ENCODE measurements around the gene USP22.

DNA sequence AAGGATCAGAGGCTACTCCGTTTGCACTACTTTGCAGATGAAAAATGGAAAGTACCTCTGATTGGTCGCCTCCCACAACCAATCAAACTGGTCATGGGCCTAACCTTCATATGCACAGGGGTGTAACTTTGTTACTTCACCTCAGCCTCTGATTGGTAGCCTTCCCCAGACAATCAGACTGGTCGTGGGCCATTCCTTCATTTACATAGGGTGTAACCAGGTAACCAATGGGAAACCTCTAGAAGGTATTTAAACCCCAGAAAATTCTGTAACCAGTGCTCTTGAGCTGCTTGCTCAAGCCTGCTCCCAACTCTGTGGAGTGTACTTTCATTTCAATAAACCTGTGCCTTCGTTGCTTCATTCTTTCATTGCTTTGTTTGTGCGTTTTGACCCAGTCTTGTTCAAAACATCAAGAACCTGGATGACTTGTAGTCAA is 39.2 kb upstream of the USP22 start:
- no peak for TF ChIP-seq EZH2 (IDR thresholded peaks at IDR 0.05; ENCODE audit: borderline replicate concordance, control insufficient read depth, low read depth, low read length)
- no peak for TF ChIP-seq YY1 (IDR thresholded peaks at IDR 0.05; ENCODE audit: low read depth, low read length)
- TF ChIP-seq BCL11A (IDR thresholded peaks at IDR 0.05; ENCODE audit: low read depth, low read length): no peak
- no peak for TF ChIP-seq RFX5 (IDR thresholded peaks at IDR 0.05; ENCODE audit: low read depth, low read length)
- TF ChIP-seq NFXL1 (IDR thresholded peaks at IDR 0.05; ENCODE audit: borderline replicate concordance): no peak
- TF ChIP-seq, protein P1, sequence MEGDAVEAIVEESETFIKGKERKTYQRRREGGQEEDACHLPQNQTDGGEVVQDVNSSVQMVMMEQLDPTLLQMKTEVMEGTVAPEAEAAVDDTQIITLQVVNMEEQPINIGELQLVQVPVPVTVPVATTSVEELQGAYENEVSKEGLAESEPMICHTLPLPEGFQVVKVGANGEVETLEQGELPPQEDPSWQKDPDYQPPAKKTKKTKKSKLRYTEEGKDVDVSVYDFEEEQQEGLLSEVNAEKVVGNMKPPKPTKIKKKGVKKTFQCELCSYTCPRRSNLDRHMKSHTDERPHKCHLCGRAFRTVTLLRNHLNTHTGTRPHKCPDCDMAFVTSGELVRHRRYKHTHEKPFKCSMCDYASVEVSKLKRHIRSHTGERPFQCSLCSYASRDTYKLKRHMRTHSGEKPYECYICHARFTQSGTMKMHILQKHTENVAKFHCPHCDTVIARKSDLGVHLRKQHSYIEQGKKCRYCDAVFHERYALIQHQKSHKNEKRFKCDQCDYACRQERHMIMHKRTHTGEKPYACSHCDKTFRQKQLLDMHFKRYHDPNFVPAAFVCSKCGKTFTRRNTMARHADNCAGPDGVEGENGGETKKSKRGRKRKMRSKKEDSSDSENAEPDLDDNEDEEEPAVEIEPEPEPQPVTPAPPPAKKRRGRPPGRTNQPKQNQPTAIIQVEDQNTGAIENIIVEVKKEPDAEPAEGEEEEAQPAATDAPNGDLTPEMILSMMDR (IDR thresholded peaks at IDR 0.05 in 2 of 3, conservative IDR thresholded peaks at IDR 0.05 in 1 of 3; ENCODE audit: control insufficient read depth in 2 of 3, extremely low read depth in 1 of 3, insufficient read depth in 1 of 3, low read depth in 3 of 3, low read length in 3 of 3): no peak
- no peak for TF ChIP-seq RBBP5 (conservative IDR thresholded peaks at IDR 0.05)
- TF ChIP-seq HDAC2 (IDR thresholded peaks at IDR 0.05): no peak
- TF ChIP-seq GABPA (IDR thresholded peaks at IDR 0.05; ENCODE audit: low read depth): no peak
- TF ChIP-seq, protein P2, sequence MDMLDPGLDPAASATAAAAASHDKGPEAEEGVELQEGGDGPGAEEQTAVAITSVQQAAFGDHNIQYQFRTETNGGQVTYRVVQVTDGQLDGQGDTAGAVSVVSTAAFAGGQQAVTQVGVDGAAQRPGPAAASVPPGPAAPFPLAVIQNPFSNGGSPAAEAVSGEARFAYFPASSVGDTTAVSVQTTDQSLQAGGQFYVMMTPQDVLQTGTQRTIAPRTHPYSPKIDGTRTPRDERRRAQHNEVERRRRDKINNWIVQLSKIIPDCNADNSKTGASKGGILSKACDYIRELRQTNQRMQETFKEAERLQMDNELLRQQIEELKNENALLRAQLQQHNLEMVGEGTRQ (IDR thresholded peaks at IDR 0.05; ENCODE audit: borderline replicate concordance, low read depth, low read length): no peak
- TF ChIP-seq RCOR1 (conservative IDR thresholded peaks at IDR 0.05; ENCODE audit: low read depth, low read length): no peak
